Endothelial cell of umbilical vein (primary cell): Measurements from ENCODE around the gene MCOLN2. TPM values are rescaled to one million over a fixed set of nuclear protein-coding genes. Genes with fewer than 3 reads are reported as not detected.

Source experiments
- BruUV-seq: library from RNA; stranded (reverse); fragments of 400-500 nt; replicated peaks from 2 replicates; lab custom pipeline; 2021; lab: Mats Ljungman, UMichigan
- CTCF ChIA-PET: fragments of 300-600, 350-600 bp; sonication (Branson Sonifier 250); formaldehyde crosslinking; loops from one replicate; lab custom pipeline; 2021; ENCODE audit warnings: antibody characterized with exemption, inconsistent platforms; lab: Charles Lee
- POLR2A ChIA-PET: fragments of 300-600, 350-600 bp; sonication (Branson Sonifier 250); formaldehyde crosslinking; loops from one replicate; lab custom pipeline; 2021; ENCODE audit warnings: antibody characterized with exemption, inconsistent platforms; lab: Charles Lee
- DNase-seq: peaks from one replicate; pipeline ENCODE4 v3.0.0-alpha.2; 2011; ENCODE audit warnings: low read depth, low spot score
- FAIRE-seq: peaks from 2 replicates; lab custom pipeline; 2011; peaks lifted over from hg19 to GRCh38; lab: Jason Lieb, UNC
- H2AFZ ChIP-seq: 2 replicates; pipeline ENCODE4 v1.6.0; 2012; ENCODE audit warnings: low read depth, low read length, control low read depth, inconsistent platforms
- H3K27ac ChIP-seq: 2 replicates; pipeline ENCODE4 v1.5.1; 2011; ENCODE audit warnings: low read depth, mild to moderate bottlenecking, control low read depth, low read length, moderate library complexity; ENCODE audit not compliant: insufficient read depth
- H3K27me3 ChIP-seq, 2 experiments: 2 replicates each; pipeline versions ENCODE4 v1.6.0 to v1.6.1; 2011; ENCODE audit warnings: low read length in 2 of 2, mixed read lengths in 1 of 2; ENCODE audit not compliant: control insufficient read depth in 2 of 2, insufficient read depth in 2 of 2
- H3K36me3 ChIP-seq, 2 experiments: 2 replicates in 1 of 2; 3 replicates in 1 of 2; pipeline ENCODE4 v1.5.1; 2011; ENCODE audit warnings: low read length in 2 of 2, mild to moderate bottlenecking in 1 of 2, moderate library complexity in 1 of 2; ENCODE audit not compliant: control insufficient read depth in 2 of 2, insufficient read depth in 2 of 2; ENCODE audit errors: extremely low read depth in 1 of 2
- H3K4me1 ChIP-seq: 3 replicates; pipeline ENCODE4 v1.5.1; 2011; ENCODE audit warnings: mild to moderate bottlenecking, low read length; ENCODE audit not compliant: control insufficient read depth, insufficient read depth; ENCODE audit errors: extremely low read depth
- H3K4me2 ChIP-seq: 2 replicates; pipeline ENCODE4 v1.6.1; 2011; ENCODE audit warnings: low read length, control low read depth, mixed read lengths; ENCODE audit not compliant: insufficient read depth
- H3K4me3 ChIP-seq, 3 experiments: fragments of 200-600 bp in 1 of 3; sonication (generic), shearing (Covaris generic) in 1 of 3; replicated peaks in 1 of 3; 2 replicates each; pipeline ENCODE4 v1.5.1; 2011 to 2016; ENCODE audit warnings: control low read depth in 3 of 3, low read length in 3 of 3, mild to moderate bottlenecking in 2 of 3, inconsistent platforms in 1 of 3, low read depth in 1 of 3, moderate library complexity in 1 of 3; ENCODE audit not compliant: insufficient read depth in 1 of 3
- H3K79me2 ChIP-seq: 2 replicates; pipeline ENCODE4 v1.6.0; 2012; ENCODE audit warnings: low read length, inconsistent platforms; ENCODE audit not compliant: control insufficient read depth, insufficient read depth
- H3K9ac ChIP-seq: replicated peaks from 2 replicates; pipeline ENCODE3; 2011; ENCODE audit warnings: low read length, control low read depth; ENCODE audit not compliant: insufficient read depth; ENCODE audit errors: extremely low read depth
- H3K9me1 ChIP-seq: replicated peaks from 3 replicates; pipeline ENCODE4 v1.6.0; 2011; ENCODE audit warnings: mild to moderate bottlenecking, low read length; ENCODE audit not compliant: control insufficient read depth, insufficient read depth; ENCODE audit errors: extremely low read depth
- H3K9me3 ChIP-seq: replicated peaks from 2 replicates; pipeline ENCODE4 v1.5.1; 2012; ENCODE audit warnings: low read length, inconsistent platforms; ENCODE audit not compliant: control insufficient read depth, insufficient read depth
- H4K20me1 ChIP-seq: replicated peaks from 2 replicates; pipeline ENCODE3; 2011; ENCODE audit warnings: mild to moderate bottlenecking, low read length; ENCODE audit not compliant: control insufficient read depth, insufficient read depth; ENCODE audit errors: extremely low read depth
- CTCF ChIP-seq, 2 donors: IDR thresholded peaks; 1 replicate in 1 of 2; 2 replicates in 1 of 2; pipeline ENCODE4 v1.5.1; 2011; ENCODE audit warnings: low read length in 2 of 2, mild to moderate bottlenecking in 2 of 2, moderate library complexity in 2 of 2, control low read depth in 1 of 2, inconsistent platforms in 1 of 2, low read depth in 1 of 2; ENCODE audit not compliant: insufficient read depth in 1 of 2; ENCODE audit errors: extremely low read depth in 1 of 2
- EZH2 ChIP-seq: IDR thresholded peaks from 2 replicates; pipeline ENCODE4 v1.6.1; 2012; ENCODE audit warnings: borderline replicate concordance, low read depth, mild to moderate bottlenecking, moderate library complexity, low read length, inconsistent platforms; ENCODE audit not compliant: severe bottlenecking
- FOS ChIP-seq: IDR thresholded peaks from 2 replicates; pipeline ENCODE4 v1.6.1; 2011; ENCODE audit warnings: mild to moderate bottlenecking, low read length, moderate library complexity, borderline replicate concordance; ENCODE audit not compliant: insufficient read depth
- GATA2 ChIP-seq: IDR thresholded peaks from 2 replicates; pipeline ENCODE4 v1.7.0; 2011; ENCODE audit warnings: low read depth, mild to moderate bottlenecking, moderate library complexity, mixed read lengths, low read length; ENCODE audit not compliant: insufficient read length, insufficient read depth
- JUN ChIP-seq: IDR thresholded peaks from 2 replicates; pipeline ENCODE4 v1.6.1; 2011; ENCODE audit warnings: borderline replicate concordance, low read depth; ENCODE audit not compliant: insufficient read length, insufficient read depth
- MAX ChIP-seq: IDR thresholded peaks from 2 replicates; pipeline ENCODE4 v1.6.1; 2011; ENCODE audit not compliant: insufficient read depth, insufficient read length
- MYC ChIP-seq: IDR thresholded peaks from one replicate; pipeline ENCODE4 v1.6.1; 2011; ENCODE audit warnings: mild to moderate bottlenecking, low read depth, low read length
- POLR2A ChIP-seq: IDR thresholded peaks from 2 replicates; pipeline ENCODE4 v1.6.1; 2012; ENCODE audit warnings: low read depth, mild to moderate bottlenecking, control low read depth, low read length
- POLR2AphosphoS5 ChIP-seq: IDR thresholded peaks from 2 replicates; pipeline ENCODE4 v1.6.1; 2012; ENCODE audit warnings: low read depth, mild to moderate bottlenecking, control low read depth, low read length, moderate library complexity; ENCODE audit not compliant: insufficient read depth
- dilution Hi-C: fragments of 300-500 bp; cut with MboI; formaldehyde crosslinking; loops from one replicate; pipeline ENCODE4 v1.15.0; 2019; ENCODE audit warnings: low sequenced_read_pairs; ENCODE audit not compliant: extremely low pct_ligation_motif_present
- intact Hi-C: fragments of 100-400 bp; cut with micrococcal nuclease; formaldehyde crosslinking; loops from one replicate; pipeline ENCODE4 v1.10.0; 2022
- polyA plus RNA-seq, 4 experiments: library from polyadenylated mRNA; depleted of rRNA in 3 of 4; stranded (reverse) in 3 of 4; unstranded in 1 of 4; fragments of >200 nt; gene quantifications; 2 replicates each; pipeline versions ENCODE4 v1.2.1 to v1.2.3, GENCODE V29; 2011 to 2012; ENCODE audit warnings: missing spikeins in 1 of 4
- total RNA-seq: library from RNA; stranded (reverse); gene quantifications from 2 replicates; pipeline ENCODE4 v1.2.3, GENCODE V29; 2021

MCOLN2 gene
- total and polyA plus RNA-seq, 2 donors (not counting 3 experiments of a cell fraction or from before 2014, with no cell fraction given) = not detected

GRCh38 chr1:84963021-84963420 lies 33.9 kb downstream of the MCOLN2 start:
- no peaks in the 10 kb centered on the region for H3K36me3 ChIP-seq
- H3K79me2 ChIP-seq = no peaks in the 10 kb centered on the region
- H4K20me1 ChIP-seq = no peaks in the 10 kb centered on the region
- dilution Hi-C loops (no loop called here), intact Hi-C loops (no loop called here)
- H3K4me2 ChIP-seq = no peak overlapping the region
- TF ChIP-seq GATA2 (no peak), POLR2A (no peak)
- H3K9me1 ChIP-seq = no peaks in the 10 kb centered on the region
- H3K27me3 ChIP-seq = peaks cover 12 to 52% of the 10 kb centered on the region in 2 experiments
- ChIA-PET POLR2A (no interaction called here), CTCF (no interaction called here)
- DNase-seq (no peak), FAIRE-seq (no peak)
- H3K9ac ChIP-seq = no peak overlapping the region
- no peaks in the 10 kb centered on the region for H3K9me3 ChIP-seq
- H3K27ac ChIP-seq = no peak overlapping the region
- no peak overlapping the region for H2AFZ ChIP-seq
- no TSS peak for BruUV-seq
- no peak overlapping the region for H3K4me3 ChIP-seq
- no peaks in the 10 kb centered on the region for H3K4me1 ChIP-seq

- Histone ChIP-seq H3K27ac (no peak overlapping the region), H2AFZ (no peak overlapping the region), H3K4me2 (no peak overlapping the region), H3K9me1 (no peaks in the 10 kb centered on the region), H3K36me3 (no peaks in the 10 kb centered on the region), H4K20me1 (no peaks in the 10 kb centered on the region), H3K9ac (no peak overlapping the region), H3K4me3 (no peak overlapping the region), H3K4me1 (no peaks in the 10 kb centered on the region), H3K27me3 (peaks cover 13 to 49% of the 10 kb centered on the region in 2 experiments), H3K79me2 (no peaks in the 10 kb centered on the region), H3K9me3 (no peaks in the 10 kb centered on the region)
- dilution Hi-C loops (no loop called here), intact Hi-C loops (no loop called here)
- TF ChIP-seq POLR2AphosphoS5 (no peak), FOS (no peak), EZH2 (no peak), CTCF (IDR thresholded peaks at IDR 0.05; ENCODE audit: extremely low read depth in 1 of 2, insufficient read depth in 1 of 2, low read depth in 1 of 2, low read length in 2 of 2) (no peak), POLR2A (no peak), MYC (no peak), GATA2 (no peak), MAX (no peak), JUN (no peak)
- FAIRE-seq = no peak
- BruUV-seq = no TSS peak
- ChIA-PET CTCF (interaction anchor here (0.9 to 6.0 kb wide), 2 partner anchors 11 to 17 kb away, joined by 3 to 46 read pairs; no protein-coding TSS in a partner anchor), POLR2A (no interaction called here)
- no peak for DNase-seq
These were observed 35.6 kb downstream of the MCOLN2 start for GRCh38 chr1:84961316-84961715.
